Endodermal cell (in vitro differentiated cells): Measurements from ENCODE around the gene HHIP. TPM values are rescaled to one million over a fixed set of nuclear protein-coding genes. Genes with fewer than 3 reads are reported as not detected.

Experiments used
- DNase-seq: peaks from one replicate; pipeline ENCODE4 v3.0.0-alpha.2; 2017
- H3K27ac ChIP-seq: 2 replicates; pipeline ENCODE4 v1.5.1; 2013; ENCODE audit warnings: mild to moderate bottlenecking, low read depth, low read length, moderate library complexity
- H3K27me3 ChIP-seq: 2 replicates; pipeline ENCODE4 v1.6.1; 2013; ENCODE audit warnings: mild to moderate bottlenecking, low read length, moderate library complexity; ENCODE audit not compliant: insufficient read depth, control insufficient read depth, poor library complexity, severe bottlenecking
- H3K36me3 ChIP-seq: 2 replicates; pipeline ENCODE4 v1.7.0; 2013; ENCODE audit warnings: mild to moderate bottlenecking, low read length, moderate library complexity; ENCODE audit not compliant: control insufficient read depth, insufficient read depth
- H3K4me1 ChIP-seq: one replicate; pipeline ENCODE4 v1.7.0; 2013; ENCODE audit warnings: low read length; ENCODE audit not compliant: control insufficient read depth, insufficient read depth
- H3K4me3 ChIP-seq: 2 replicates; pipeline ENCODE4 v1.5.1; 2013; ENCODE audit warnings: mild to moderate bottlenecking, low read length, moderate library complexity
- H3K9ac ChIP-seq: 2 replicates; pipeline ENCODE4 v1.6.1; 2013; ENCODE audit warnings: mild to moderate bottlenecking, low read length, moderate library complexity; ENCODE audit not compliant: poor library complexity, severe bottlenecking; ENCODE audit errors: extremely low read depth
- H3K9me3 ChIP-seq: 2 replicates; pipeline ENCODE4 v1.6.1; 2013; ENCODE audit warnings: mild to moderate bottlenecking, low read length, moderate library complexity; ENCODE audit not compliant: control insufficient read depth
- H3K27ac Mint-ChIP-seq: 2 replicates; pipeline ENCODE4 v1.8.0; 2020; ENCODE audit warnings: mixed read lengths
- H3K27me3 Mint-ChIP-seq: 2 replicates; pipeline ENCODE4 v1.8.0; 2021; ENCODE audit warnings: mild to moderate bottlenecking, mixed read lengths; ENCODE audit not compliant: insufficient read depth
- H3K36me3 Mint-ChIP-seq: 2 replicates; pipeline ENCODE4 v1.8.0; 2020; ENCODE audit warnings: low read depth, mixed read lengths
- H3K4me1 Mint-ChIP-seq: 2 replicates; pipeline ENCODE4 v1.8.0; 2020; ENCODE audit warnings: mixed read lengths
- H3K4me3 Mint-ChIP-seq: 2 replicates; pipeline ENCODE4 v1.8.0; 2020; ENCODE audit warnings: mild to moderate bottlenecking, moderate library complexity, mixed read lengths
- H3K9me3 Mint-ChIP-seq: 2 replicates; pipeline ENCODE4 v1.8.0; 2020; ENCODE audit warnings: mild to moderate bottlenecking, mixed read lengths
- WGBS, 2 experiments: methylation state at CpG; one replicate each; pipeline versions ENCODE4 v1.1.5 to v1.1.7; 2013; ENCODE audit warnings: missing lambda C conversion rate in 2 of 2, mixed read lengths in 1 of 2; ENCODE audit not compliant: insufficient coverage in 1 of 2, insufficient read length in 1 of 2; 5-methylcytosine and 5-hydroxymethylcytosine counted together
- total RNA-seq, 2 donors: library from RNA; stranded (reverse); fragmentation: NEBNext Ultra II Directional in 1 of 2; extraction: Animal tissue kit (Norgen Biotek cat#: 25700) in 1 of 2; gene quantifications; 2 replicates in 1 of 2; 3 replicates in 1 of 2; pipeline ENCODE4 v1.2.1, GENCODE V29; 2021
- TF ChIP-seq, protein P1 (sequence below): fragments of 200-600 bp; sonication (generic); conservative IDR thresholded peaks from 2 replicates; pipeline ENCODE4 v1.5.0; 2021; ENCODE audit warnings: antibody characterized with exemption, mild to moderate bottlenecking

HHIP gene
- total RNA-seq, 2 donors from 2014 or later = 1.8 to 3.4 TPM

DNA sequence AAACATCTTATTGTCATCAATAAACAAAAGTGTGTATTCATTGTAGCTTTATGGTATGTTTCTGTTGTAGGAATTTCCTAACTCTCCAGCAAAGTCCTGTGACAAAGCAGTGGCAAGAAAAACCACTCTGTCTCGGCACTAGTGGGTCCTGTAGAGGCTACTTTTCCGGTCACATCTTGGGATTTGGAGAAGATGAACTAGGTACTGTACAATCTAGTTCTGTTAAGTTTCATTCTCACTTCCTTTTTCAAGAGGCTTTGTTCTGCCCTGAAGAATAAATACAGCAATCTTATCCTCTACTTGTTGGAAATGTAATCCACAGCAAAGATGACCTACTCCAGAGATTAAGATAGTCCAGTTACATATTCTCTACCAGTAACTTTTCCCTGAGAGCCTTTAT is 69.3 kb downstream of the HHIP start:
- Histone ChIP-seq H3K27ac (no peak overlapping the region), H3K9ac (no peak overlapping the region), H3K4me3 (no peak overlapping the region), H3K27me3 (no peaks in the 10 kb centered on the region), H3K4me1 (no peaks in the 10 kb centered on the region), H3K36me3 (no peaks in the 10 kb centered on the region), H3K9me3 (no peaks in the 10 kb centered on the region)
- Mint-ChIP-seq H3K4me1 (peaks cover 15% of the 10 kb centered on the region), H3K27ac (no peak overlapping the region), H3K9me3 (no peaks in the 10 kb centered on the region), H3K36me3 (no peaks in the 10 kb centered on the region), H3K27me3 (no peaks in the 10 kb centered on the region), H3K4me3 (no peak overlapping the region)
- WGBS, 2 experiments = 93 to 100% methylated on average over 1 to 2 of the region's 2 CpGs
- no peak for DNase-seq
- TF ChIP-seq, protein P1, sequence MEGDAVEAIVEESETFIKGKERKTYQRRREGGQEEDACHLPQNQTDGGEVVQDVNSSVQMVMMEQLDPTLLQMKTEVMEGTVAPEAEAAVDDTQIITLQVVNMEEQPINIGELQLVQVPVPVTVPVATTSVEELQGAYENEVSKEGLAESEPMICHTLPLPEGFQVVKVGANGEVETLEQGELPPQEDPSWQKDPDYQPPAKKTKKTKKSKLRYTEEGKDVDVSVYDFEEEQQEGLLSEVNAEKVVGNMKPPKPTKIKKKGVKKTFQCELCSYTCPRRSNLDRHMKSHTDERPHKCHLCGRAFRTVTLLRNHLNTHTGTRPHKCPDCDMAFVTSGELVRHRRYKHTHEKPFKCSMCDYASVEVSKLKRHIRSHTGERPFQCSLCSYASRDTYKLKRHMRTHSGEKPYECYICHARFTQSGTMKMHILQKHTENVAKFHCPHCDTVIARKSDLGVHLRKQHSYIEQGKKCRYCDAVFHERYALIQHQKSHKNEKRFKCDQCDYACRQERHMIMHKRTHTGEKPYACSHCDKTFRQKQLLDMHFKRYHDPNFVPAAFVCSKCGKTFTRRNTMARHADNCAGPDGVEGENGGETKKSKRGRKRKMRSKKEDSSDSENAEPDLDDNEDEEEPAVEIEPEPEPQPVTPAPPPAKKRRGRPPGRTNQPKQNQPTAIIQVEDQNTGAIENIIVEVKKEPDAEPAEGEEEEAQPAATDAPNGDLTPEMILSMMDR = no peak

DNA sequence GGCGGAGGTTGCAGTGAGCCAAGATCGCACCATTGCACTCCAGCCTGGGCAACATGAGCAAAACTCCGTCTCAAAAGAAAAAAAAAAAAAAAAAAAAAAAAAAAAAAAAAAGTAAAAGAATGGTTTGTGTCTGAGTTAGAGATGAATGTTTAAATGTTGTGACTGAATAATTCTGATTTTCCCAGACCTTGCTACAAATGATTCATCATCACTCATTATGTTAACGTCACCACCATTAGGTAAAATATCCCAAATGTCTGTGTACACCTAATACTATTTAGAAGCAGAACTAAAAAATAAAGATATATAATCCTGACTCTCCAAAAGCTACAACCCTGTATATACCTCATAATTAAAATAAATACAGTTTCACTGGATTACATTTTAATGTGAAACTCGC is 70.8 kb downstream of the HHIP start:
- no peak overlapping the region for H3K27ac ChIP-seq
- 90 to 95% methylated on average over 2 to 4 of the region's 5 CpGs for whole genome bisulfite sequencing, 2 experiments

DNA sequence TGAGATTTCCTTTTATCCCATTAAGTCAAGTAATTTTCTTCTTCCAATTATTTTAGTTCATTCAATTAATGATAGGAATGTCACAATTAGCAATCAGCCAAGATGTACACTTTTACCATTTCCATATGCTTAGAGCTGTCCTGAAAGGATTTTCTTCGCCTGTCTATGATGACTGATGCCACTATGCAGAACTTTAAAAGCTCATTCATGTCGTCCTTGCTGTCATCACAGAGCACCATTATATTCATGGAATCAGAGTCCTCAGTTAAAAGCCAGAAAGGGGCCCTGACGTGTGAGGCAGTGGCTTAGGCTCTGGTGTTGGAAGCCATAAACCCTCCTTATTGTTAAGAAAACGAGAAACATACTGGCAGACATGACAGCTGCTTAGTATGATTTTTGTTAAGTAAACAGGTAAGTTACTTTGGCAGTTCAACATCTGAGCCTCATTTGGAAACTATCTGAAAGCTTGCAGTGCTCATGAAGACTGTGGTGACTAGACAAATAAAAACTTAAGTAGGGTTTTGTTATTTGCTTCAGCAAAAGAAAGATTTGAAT is 73.1 kb downstream of the HHIP start:
- no peaks in the 10 kb centered on the region for H3K27me3 Mint-ChIP-seq
- H3K36me3 Mint-ChIP-seq = no peaks in the 10 kb centered on the region
- DNase-seq = no peak
- Histone ChIP-seq H3K27ac (no peak overlapping the region), H3K36me3 (no peaks in the 10 kb centered on the region), H3K9me3 (no peaks in the 10 kb centered on the region), H3K4me3 (no peak overlapping the region), H3K4me1 (no peaks in the 10 kb centered on the region), H3K27me3 (no peaks in the 10 kb centered on the region), H3K9ac (no peak overlapping the region)
- H3K4me1 Mint-ChIP-seq = peaks cover 3% of the 10 kb centered on the region
- no peak overlapping the region for H3K27ac Mint-ChIP-seq
- WGBS, 2 experiments = 85 to 94% methylated on average over 4 of the region's 4 CpGs
- TF ChIP-seq, protein P1 = no peak
- H3K9me3 Mint-ChIP-seq = no peaks in the 10 kb centered on the region
- no peak overlapping the region for H3K4me3 Mint-ChIP-seq

More for the DNA sequence above, 70.8 kb downstream of the HHIP start:
- Histone ChIP-seq H3K9ac (no peak overlapping the region), H3K4me1 (no peaks in the 10 kb centered on the region), H3K36me3 (no peaks in the 10 kb centered on the region), H3K27me3 (no peaks in the 10 kb centered on the region), H3K9me3 (no peaks in the 10 kb centered on the region), H3K4me3 (no peak overlapping the region)
- DNase-seq = no peak
- Mint-ChIP-seq H3K4me1 (peaks cover 5% of the 10 kb centered on the region), H3K36me3 (no peaks in the 10 kb centered on the region), H3K4me3 (no peak overlapping the region), H3K27ac (no peak overlapping the region), H3K9me3 (no peaks in the 10 kb centered on the region), H3K27me3 (no peaks in the 10 kb centered on the region)
- TF ChIP-seq, protein P1 = no peak
